ENCODE measurements around the gene AGBL3. TPM values are rescaled to one million over a fixed set of nuclear protein-coding genes. Genes with fewer than 3 reads are reported as not detected.
"Not testable (repeated sequence)": the region's sequence is repeated elsewhere in the genome, so short reads cannot be mapped to it uniquely, and the experiment has no call there.

AGBL3 gene
- total and polyA plus RNA-seq, 9 of the 15 experiments (the other 6 are each of a cell fraction or from before 2014, with no cell fraction given) = 0.54 to 2.9 (median 1.7) TPM

GRCh38 chr7:135170998-135171481 is 184.7 kb downstream of the AGBL3 start (continued):
- TF ChIP-seq ZNF146 (CRISPR knock-in tag; IDR thresholded peaks at IDR 0.05; ENCODE audit: unreplicated experiment) (peak; percentile 2), NR2C2 (tag; IDR thresholded peaks at IDR 0.05) (peak; percentile 90), ZNF197 (CRISPR knock-in tag; IDR thresholded peaks at IDR 0.05; ENCODE audit: low read depth) (peak; percentile 12; the same call in 1 of the 2 replicates), MIER1 (IDR thresholded peaks at IDR 0.05; ENCODE audit: low read depth) (0 out of 2 replicates have a peak, but pooled peaks have one; percentile 30), ZNF766 (CRISPR knock-in tag; conservative IDR thresholded peaks at IDR 0.05) (0 out of 2 replicates have a peak, but pooled peaks have one; percentile 31), RHOXF2B (CRISPR knock-in tag; conservative IDR thresholded peaks at IDR 0.05) (0 out of 2 replicates have a peak, but pooled peaks have one; percentile 2)
- not testable (repeated sequence) for TF ChIP-seq NR2C2 (CRISPR knock-in tag; IDR thresholded peaks at IDR 0.05)

- H3K4me2 ChIP-seq (ENCODE audit: insufficient read depth, low read length); H3K4me3 ChIP-seq; H4K20me1 ChIP-seq (replicated peaks; ENCODE audit: control insufficient read depth, insufficient read depth, low read length); FAIRE-seq; H3K9ac ChIP-seq (ENCODE audit: insufficient read depth in 1 of 2, low read depth in 2 of 2, low read length in 2 of 2); H3K27me3 ChIP-seq (ENCODE audit: control insufficient read depth in 2 of 2, insufficient read depth in 2 of 2, low read length in 2 of 2); H3K27ac ChIP-seq (ENCODE audit: extremely low read depth, low read depth, low read length); in situ Hi-C loops (cut with MboI); ATAC-seq; H3K9me1 ChIP-seq (ENCODE audit: control insufficient read depth, insufficient read depth, low read length); H3K9me3 ChIP-seq (replicated peaks; ENCODE audit: control insufficient read depth, insufficient read depth, low read depth, low read length); DNase-seq (ENCODE audit: extremely low read depth in 1 of 4, low spot score in 3 of 4); BruUV-seq (replicated peaks): not testable (repeated sequence)
- ChIA-PET POLR2A (interaction anchor here (1.8 kb wide), 1 partner anchor 8 kb away, joined by 10 read pairs; no protein-coding TSS in a partner anchor), CTCF (ENCODE audit: low intra/inter-chr PET ratio) (interaction anchor here (0.7 kb wide), 1 partner anchor 539 kb away, joined by 3 read pairs; no protein-coding TSS in a partner anchor)
- H2AFZ ChIP-seq (ENCODE audit: low read depth, low read length) = peak overlapping the region; percentile 60
- peaks cover 15 to 25% of the 10 kb centered on the region in 2 experiments; a peak in 4 of 5 replicates for H3K4me1 ChIP-seq (replicated peaks in 1 of 2; ENCODE audit: control insufficient read depth in 2 of 2, insufficient read depth in 2 of 2, low read length in 2 of 2)
- H3K36me3 ChIP-seq (ENCODE audit: control insufficient read depth, insufficient read depth, low read length) = peaks cover 22% of the 10 kb centered on the region
- 91% methylated on average over 16 of the region's 19 CpGs for WGBS (ENCODE audit: insufficient coverage, low coverage, missing lambda C conversion rate)
- peaks cover 33% of the 10 kb centered on the region for H3K79me2 ChIP-seq (ENCODE audit: control insufficient read depth, insufficient read depth, low read length)
- intact Hi-C loops (cut with micrococcal nuclease) = loop anchor here (5.0 to 10.0 kb wide), 4 partner anchors 297 to 539 kb away; partner anchors contain the start of gene BPGM
- TF ChIP-seq USF1 (CRISPR knock-in tag; IDR thresholded peaks at IDR 0.05) (0 out of 2 replicates have a peak, but pooled peaks have one; percentile 28), CEBPB (tag; IDR thresholded peaks at IDR 0.05) (peak; percentile 69; the same call in 1 of the 2 replicates), CEBPG (CRISPR knock-in tag; IDR thresholded peaks at IDR 0.05) (peak; percentile 62), CEBPG (tag; conservative IDR thresholded peaks at IDR 0.05 in 1 of 2, IDR thresholded peaks at IDR 0.05 in 1 of 2) (0 out of 4 replicates have a peak, but pooled peaks of 1 of the 2 experiments have one; percentile 10)
Measured at GRCh38 chr7:135171581-135172291, 185.4 kb downstream of the AGBL3 start.

- H3K9me3 ChIP-seq (replicated peaks; ENCODE audit: control insufficient read depth, insufficient read depth, low read depth, low read length); BruUV-seq (replicated peaks); H3K4me3 ChIP-seq; H3K27ac ChIP-seq (ENCODE audit: extremely low read depth, low read depth, low read length); H4K20me1 ChIP-seq (replicated peaks; ENCODE audit: control insufficient read depth, insufficient read depth, low read length); in situ Hi-C loops (cut with MboI); CTCF ChIA-PET (ENCODE audit: low intra/inter-chr PET ratio); H3K9me1 ChIP-seq (ENCODE audit: control insufficient read depth, insufficient read depth, low read length); FAIRE-seq; DNase-seq (ENCODE audit: extremely low read depth in 1 of 4, low spot score in 3 of 4); H3K9ac ChIP-seq (ENCODE audit: insufficient read depth in 1 of 2, low read depth in 2 of 2, low read length in 2 of 2); H3K36me3 ChIP-seq (ENCODE audit: control insufficient read depth, insufficient read depth, low read length); ATAC-seq; H3K4me2 ChIP-seq (ENCODE audit: insufficient read depth, low read length); H3K27me3 ChIP-seq (ENCODE audit: control insufficient read depth in 2 of 2, insufficient read depth in 2 of 2, low read length in 2 of 2); H2AFZ ChIP-seq (ENCODE audit: low read depth, low read length): not testable (repeated sequence)
- intact Hi-C loops (cut with micrococcal nuclease) = loop anchor here (5.0 to 10.0 kb wide), 4 partner anchors 299 to 542 kb away; partner anchors contain the start of gene BPGM
- 34% methylated on average over 4 of the region's 4 CpGs for WGBS (ENCODE audit: insufficient coverage, low coverage, missing lambda C conversion rate)
- Histone ChIP-seq H3K4me1 (replicated peaks in 1 of 2; ENCODE audit: control insufficient read depth in 2 of 2, insufficient read depth in 2 of 2, low read length in 2 of 2) (peaks cover 8 to 18% of the 10 kb centered on the region in 2 experiments; a peak in 4 of 5 replicates), H3K79me2 (ENCODE audit: control insufficient read depth, insufficient read depth, low read length) (peaks cover 16% of the 10 kb centered on the region)
- POLR2A ChIA-PET = interaction anchor here (0.6 to 2.4 kb wide), 4 partner anchors 9 to 530 kb away, joined by 3 to 8 read pairs (median 3); no protein-coding TSS in a partner anchor
Measured at GRCh38 chr7:135173916-135174315, 187.6 kb downstream of the AGBL3 start.
